ENCODE results near the gene MOGAT1. TPM values are rescaled to one million over a fixed set of nuclear protein-coding genes. Genes with fewer than 3 reads are reported as not detected.

The MOGAT1 gene
- total RNA-seq, 1 experiment from 2014 or later, result not detected

DNA sequence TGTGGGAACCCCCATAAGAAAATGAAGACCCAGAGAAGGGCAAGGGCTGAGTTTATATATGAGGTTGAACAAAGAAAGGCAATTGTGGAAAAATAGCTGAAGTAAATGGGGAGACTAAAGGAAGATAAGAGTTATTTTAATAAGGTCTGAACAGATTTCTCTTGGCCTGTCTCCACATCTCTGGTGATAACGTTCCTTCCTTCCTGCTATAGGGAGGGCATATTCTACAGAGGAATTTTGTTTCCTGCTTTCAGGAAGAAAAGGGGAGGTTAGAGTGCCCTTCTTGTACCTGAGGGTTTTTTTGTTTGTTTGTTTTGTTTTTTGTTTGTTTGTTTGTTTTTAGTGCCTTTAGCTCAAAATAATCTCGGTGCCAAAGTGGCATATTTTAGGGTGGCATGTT lies 31.6 kb downstream of the MOGAT1 start:
- H3K27ac ChIP-seq (ENCODE audit: insufficient read length, low read depth, low read length), result no peak overlapping the region
- no peak overlapping the region for H2BK15ac ChIP-seq (ENCODE audit: low read depth, low read length)

More for the DNA sequence above, 31.6 kb downstream of the MOGAT1 start:
- Histone ChIP-seq H3K4ac (ENCODE audit: low read depth, low read length) (no peak overlapping the region), H2BK12ac (ENCODE audit: insufficient read length, low read depth, low read length) (no peak overlapping the region), H4K8ac (replicated peaks; ENCODE audit: insufficient read length, low read depth, low read length) (no peak overlapping the region), H3K4me2 (ENCODE audit: insufficient read depth, insufficient read length, low read length) (no peak overlapping the region), H2AK5ac (ENCODE audit: insufficient read length, low read length) (no peak overlapping the region), H3T11ph (ENCODE audit: low read length) (no peak overlapping the region), H3K14ac (ENCODE audit: insufficient read depth, low read length) (no peak overlapping the region), H3K9me3 (ENCODE audit: control insufficient read depth, low read depth, low read length) (no peaks in the 10 kb centered on the region), H3K79me1 (ENCODE audit: insufficient read depth, low read depth, low read length, poor library complexity, severe bottlenecking) (no peaks in the 10 kb centered on the region), H3K56ac (ENCODE audit: insufficient read length, low read depth, low read length) (no peak overlapping the region), H3K23ac (ENCODE audit: insufficient read length, low read depth, low read length) (no peak overlapping the region), H3K79me2 (ENCODE audit: insufficient read depth, low read length) (no peaks in the 10 kb centered on the region), H3K23me2 (ENCODE audit: insufficient read length, low read depth, low read length, poor library complexity, severe bottlenecking) (no peaks in the 10 kb centered on the region), H2BK120ac (ENCODE audit: low read depth, low read length, poor library complexity, severe bottlenecking) (no peak overlapping the region), H4K20me1 (ENCODE audit: control insufficient read depth, insufficient read depth, insufficient read length) (no peaks in the 10 kb centered on the region), H3K18ac (ENCODE audit: insufficient read length, low read depth, low read length) (no peak overlapping the region), H2BK5ac (ENCODE audit: insufficient read length, low read length) (no peak overlapping the region), H2AFZ (ENCODE audit: low read length) (no peak overlapping the region), H3K4me1 (ENCODE audit: insufficient read depth, low read length) (no peaks in the 10 kb centered on the region; the same call in 1 of the 2 replicates), H4K5ac (ENCODE audit: insufficient read length, low read depth, low read length) (no peak overlapping the region), H3K27me3 (ENCODE audit: insufficient read depth, low read length) (no peaks in the 10 kb centered on the region), H3K9ac (ENCODE audit: extremely low read depth, insufficient read length, low read length) (no peak overlapping the region), H4K91ac (ENCODE audit: insufficient read length, low read depth, low read length) (no peak overlapping the region), H2BK20ac (ENCODE audit: low read depth, low read length, poor library complexity, severe bottlenecking) (no peak overlapping the region)
- Mint-ChIP-seq H3K4me1 (peaks cover 11 to 22% of the 10 kb centered on the region in 2 experiments), H3K4me3 (no peak overlapping the region), H3K27me3 (ENCODE audit: low read depth) (peaks cover 4% of the 10 kb centered on the region), H3K36me3 (ENCODE audit: insufficient read depth in 1 of 3, low read depth in 3 of 3) (no peaks in the 10 kb centered on the region; a peak in 1 of 7 replicates), H3K9me3 (peaks cover 2 to 3% of the 10 kb centered on the region in 2 experiments; a peak in 2 of 5 replicates), H3K27ac (peak overlapping the region in 1 of 3 experiments; percentile 9; a peak in 2 of 7 replicates)
- TF ChIP-seq, protein P1, sequence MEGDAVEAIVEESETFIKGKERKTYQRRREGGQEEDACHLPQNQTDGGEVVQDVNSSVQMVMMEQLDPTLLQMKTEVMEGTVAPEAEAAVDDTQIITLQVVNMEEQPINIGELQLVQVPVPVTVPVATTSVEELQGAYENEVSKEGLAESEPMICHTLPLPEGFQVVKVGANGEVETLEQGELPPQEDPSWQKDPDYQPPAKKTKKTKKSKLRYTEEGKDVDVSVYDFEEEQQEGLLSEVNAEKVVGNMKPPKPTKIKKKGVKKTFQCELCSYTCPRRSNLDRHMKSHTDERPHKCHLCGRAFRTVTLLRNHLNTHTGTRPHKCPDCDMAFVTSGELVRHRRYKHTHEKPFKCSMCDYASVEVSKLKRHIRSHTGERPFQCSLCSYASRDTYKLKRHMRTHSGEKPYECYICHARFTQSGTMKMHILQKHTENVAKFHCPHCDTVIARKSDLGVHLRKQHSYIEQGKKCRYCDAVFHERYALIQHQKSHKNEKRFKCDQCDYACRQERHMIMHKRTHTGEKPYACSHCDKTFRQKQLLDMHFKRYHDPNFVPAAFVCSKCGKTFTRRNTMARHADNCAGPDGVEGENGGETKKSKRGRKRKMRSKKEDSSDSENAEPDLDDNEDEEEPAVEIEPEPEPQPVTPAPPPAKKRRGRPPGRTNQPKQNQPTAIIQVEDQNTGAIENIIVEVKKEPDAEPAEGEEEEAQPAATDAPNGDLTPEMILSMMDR (conservative IDR thresholded peaks at IDR 0.05), result no peak
- DNase-seq, result no peak
- no CpG with 5 or more reads among the region's 2 CpGs for WGBS (ENCODE audit: extremely low coverage, insufficient read length, low lambda C conversion rate)

All from H9 (cell line).